Stomach smooth muscle (tissue), 2 donors: ENCODE results near the gene CXCL12.

Source experiments
- H3K27ac ChIP-seq: one replicate; pipeline ENCODE4 v1.7.0; 2013; ENCODE audit warnings: mild to moderate bottlenecking, low read length, inconsistent platforms
- H3K27me3 ChIP-seq, 2 donors: one replicate each; pipeline ENCODE4 v1.7.0; 2013; ENCODE audit warnings: low read length in 2 of 2; ENCODE audit not compliant: insufficient read depth in 2 of 2, control insufficient read depth in 1 of 2
- H3K36me3 ChIP-seq, 2 donors: one replicate each; pipeline ENCODE4 v1.7.0; 2013; ENCODE audit warnings: low read length in 2 of 2; ENCODE audit not compliant: control insufficient read depth in 2 of 2, insufficient read depth in 2 of 2
- H3K4me1 ChIP-seq: one replicate; pipeline ENCODE4 v1.7.0; 2013; ENCODE audit warnings: low read length; ENCODE audit not compliant: control insufficient read depth, insufficient read depth
- H3K4me3 ChIP-seq, 2 donors: one replicate each; pipeline ENCODE4 v1.7.0; 2013; ENCODE audit warnings: low read length in 2 of 2
- H3K9ac ChIP-seq, 2 donors: one replicate each; pipeline ENCODE4 v1.7.0; 2013; ENCODE audit warnings: low read length in 2 of 2, mild to moderate bottlenecking in 1 of 2
- H3K9me3 ChIP-seq, 2 donors: one replicate each; pipeline ENCODE4 v1.7.0; 2013; ENCODE audit warnings: low read length in 2 of 2; ENCODE audit not compliant: control insufficient read depth in 2 of 2
- donor health status: healthy.
- donor health status: Pancreatic carcinoma.

The CXCL12 gene

GRCh38 chr10:44384601-44385025 lies 284 bp downstream of the CXCL12 start:
- H3K27ac ChIP-seq: no peak overlapping the region
- H3K27me3 ChIP-seq: peaks cover 5 to 33% of the 10 kb centered on the region in 2 donors
- peaks cover 14% of the 10 kb centered on the region for H3K4me1 ChIP-seq
- H3K9ac ChIP-seq: no peak overlapping the region
- peak overlapping the region; percentile 67 to 78 for H3K4me3 ChIP-seq
- H3K9me3 ChIP-seq: no peaks in the 10 kb centered on the region
- H3K36me3 ChIP-seq: peaks cover 0 to 2% of the 10 kb centered on the region in 2 donors

GRCh38 chr10:44383749-44384600 lies 922 bp downstream of the CXCL12 start:
- Histone ChIP-seq H3K27ac (no peak overlapping the region), H3K36me3 (peaks cover 0 to 2% of the 10 kb centered on the region in 2 donors), H3K4me3 (peak overlapping the region; percentile 67 to 78), H3K4me1 (peaks cover 14% of the 10 kb centered on the region), H3K9ac (no peak overlapping the region), H3K27me3 (peaks cover 5 to 33% of the 10 kb centered on the region in 2 donors), H3K9me3 (no peaks in the 10 kb centered on the region)

- no peak overlapping the region for H3K27ac ChIP-seq
- H3K36me3 ChIP-seq: peaks cover 0 to 2% of the 10 kb centered on the region in 2 donors
- H3K27me3 ChIP-seq: peaks cover 5 to 33% of the 10 kb centered on the region in 2 donors
- H3K9ac ChIP-seq: peak overlapping the region; percentile 36 to 60
- H3K9me3 ChIP-seq: no peaks in the 10 kb centered on the region
- H3K4me3 ChIP-seq: peak overlapping the region; percentile 67 to 78
- peaks cover 14% of the 10 kb centered on the region for H3K4me1 ChIP-seq
These were observed 1.7 kb downstream of the CXCL12 start for GRCh38 chr10:44382981-44383748.

- Histone ChIP-seq H3K4me3 (peak overlapping the region; percentile 67 to 78), H3K36me3 (peaks cover 0 to 3% of the 10 kb centered on the region in 2 donors), H3K27me3 (peaks cover 5 to 33% of the 10 kb centered on the region in 2 donors), H3K4me1 (peaks cover 14% of the 10 kb centered on the region), H3K9ac (peak overlapping the region in 1 of 2 donors; percentile 60), H3K9me3 (no peaks in the 10 kb centered on the region), H3K27ac (no peak overlapping the region)
These were observed 2.6 kb downstream of the CXCL12 start for GRCh38 chr10:44382131-44382858.

- peaks cover 0 to 3% of the 10 kb centered on the region in 2 donors for H3K36me3 ChIP-seq
- H3K9ac ChIP-seq: no peak overlapping the region
- H3K4me3 ChIP-seq: no peak overlapping the region
- H3K27ac ChIP-seq: no peak overlapping the region
- no peaks in the 10 kb centered on the region for H3K9me3 ChIP-seq
- H3K4me1 ChIP-seq: peaks cover 14% of the 10 kb centered on the region
- H3K27me3 ChIP-seq: peaks cover 3 to 30% of the 10 kb centered on the region in 2 donors
These were observed 3.9 kb downstream of the CXCL12 start for GRCh38 chr10:44380829-44381600.

GRCh38 chr10:44379907-44380306 lies 5.0 kb downstream of the CXCL12 start:
- Histone ChIP-seq H3K36me3 (peaks cover 2 to 3% of the 10 kb centered on the region in 2 donors), H3K27me3 (peaks cover 3 to 23% of the 10 kb centered on the region in 2 donors), H3K4me1 (peaks cover 10% of the 10 kb centered on the region), H3K9me3 (no peaks in the 10 kb centered on the region), H3K9ac (no peak overlapping the region), H3K27ac (no peak overlapping the region), H3K4me3 (no peak overlapping the region)

- H3K27ac ChIP-seq: no peak overlapping the region
- no peaks in the 10 kb centered on the region for H3K9me3 ChIP-seq
- H3K36me3 ChIP-seq: peaks cover 2 to 7% of the 10 kb centered on the region in 2 donors
- H3K9ac ChIP-seq: no peak overlapping the region
- no peak overlapping the region for H3K4me3 ChIP-seq
- H3K4me1 ChIP-seq: peaks cover 2% of the 10 kb centered on the region
- peaks cover 0 to 11% of the 10 kb centered on the region in 2 donors for H3K27me3 ChIP-seq
These were observed 6.3 kb downstream of the CXCL12 start for GRCh38 chr10:44378626-44379025.

- H3K4me3 ChIP-seq: no peak overlapping the region
- no peak overlapping the region for H3K27ac ChIP-seq
- H3K4me1 ChIP-seq: peaks cover 2% of the 10 kb centered on the region
- H3K27me3 ChIP-seq: peaks cover 0 to 3% of the 10 kb centered on the region in 2 donors
- H3K9me3 ChIP-seq: no peaks in the 10 kb centered on the region
- no peak overlapping the region for H3K9ac ChIP-seq
- H3K36me3 ChIP-seq: peaks cover 4 to 7% of the 10 kb centered on the region in 2 donors
These were observed 7.1 kb downstream of the CXCL12 start for GRCh38 chr10:44377651-44378310.

- H3K9ac ChIP-seq: no peak overlapping the region
- H3K9me3 ChIP-seq: no peaks in the 10 kb centered on the region
- H3K4me1 ChIP-seq: peaks cover 2% of the 10 kb centered on the region
- peaks cover 7 to 9% of the 10 kb centered on the region in 2 donors for H3K36me3 ChIP-seq
- H3K4me3 ChIP-seq: no peak overlapping the region
- no peak overlapping the region for H3K27ac ChIP-seq
- H3K27me3 ChIP-seq: no peaks in the 10 kb centered on the region
These were observed 8.3 kb downstream of the CXCL12 start for GRCh38 chr10:44376472-44377099.
